Kidney epithelial cell (primary cell): ENCODE measurements around the gene POU4F2. TPM values are rescaled to one million over a fixed set of nuclear protein-coding genes. Genes with fewer than 3 reads are reported as not detected.

Source experiments
- DNase-seq: peaks from one replicate; pipeline ENCODE4 v3.0.0-alpha.2; 2010; ENCODE audit warnings: low read depth
- H3K27me3 ChIP-seq: 2 replicates; pipeline ENCODE4 v1.6.0; 2011; ENCODE audit warnings: low read length; ENCODE audit not compliant: control insufficient read depth, insufficient read depth
- H3K36me3 ChIP-seq: 2 replicates; pipeline ENCODE4 v1.5.1; 2011; ENCODE audit warnings: low read length; ENCODE audit not compliant: control insufficient read depth, insufficient read depth
- H3K4me3 ChIP-seq: 2 replicates; pipeline ENCODE4 v1.5.1; 2011; ENCODE audit warnings: low read depth, mild to moderate bottlenecking, control low read depth, low read length
- CTCF ChIP-seq: IDR thresholded peaks from 2 replicates; pipeline ENCODE4 v1.5.1; 2011; ENCODE audit warnings: mild to moderate bottlenecking, moderate library complexity, low read length, control low read depth, inconsistent platforms; ENCODE audit not compliant: insufficient read depth, poor library complexity, severe bottlenecking
- total RNA-seq: library from RNA; depleted of rRNA; stranded (reverse); fragments of >200 nt; gene quantifications from 2 replicates; pipeline ENCODE4 v1.2.3, GENCODE V29; 2015

The POU4F2 gene, protein sequence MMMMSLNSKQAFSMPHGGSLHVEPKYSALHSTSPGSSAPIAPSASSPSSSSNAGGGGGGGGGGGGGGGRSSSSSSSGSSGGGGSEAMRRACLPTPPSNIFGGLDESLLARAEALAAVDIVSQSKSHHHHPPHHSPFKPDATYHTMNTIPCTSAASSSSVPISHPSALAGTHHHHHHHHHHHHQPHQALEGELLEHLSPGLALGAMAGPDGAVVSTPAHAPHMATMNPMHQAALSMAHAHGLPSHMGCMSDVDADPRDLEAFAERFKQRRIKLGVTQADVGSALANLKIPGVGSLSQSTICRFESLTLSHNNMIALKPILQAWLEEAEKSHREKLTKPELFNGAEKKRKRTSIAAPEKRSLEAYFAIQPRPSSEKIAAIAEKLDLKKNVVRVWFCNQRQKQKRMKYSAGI
- total RNA-seq, result 0.14 TPM in 1 of 2 replicates, not detected in the other

DNA sequence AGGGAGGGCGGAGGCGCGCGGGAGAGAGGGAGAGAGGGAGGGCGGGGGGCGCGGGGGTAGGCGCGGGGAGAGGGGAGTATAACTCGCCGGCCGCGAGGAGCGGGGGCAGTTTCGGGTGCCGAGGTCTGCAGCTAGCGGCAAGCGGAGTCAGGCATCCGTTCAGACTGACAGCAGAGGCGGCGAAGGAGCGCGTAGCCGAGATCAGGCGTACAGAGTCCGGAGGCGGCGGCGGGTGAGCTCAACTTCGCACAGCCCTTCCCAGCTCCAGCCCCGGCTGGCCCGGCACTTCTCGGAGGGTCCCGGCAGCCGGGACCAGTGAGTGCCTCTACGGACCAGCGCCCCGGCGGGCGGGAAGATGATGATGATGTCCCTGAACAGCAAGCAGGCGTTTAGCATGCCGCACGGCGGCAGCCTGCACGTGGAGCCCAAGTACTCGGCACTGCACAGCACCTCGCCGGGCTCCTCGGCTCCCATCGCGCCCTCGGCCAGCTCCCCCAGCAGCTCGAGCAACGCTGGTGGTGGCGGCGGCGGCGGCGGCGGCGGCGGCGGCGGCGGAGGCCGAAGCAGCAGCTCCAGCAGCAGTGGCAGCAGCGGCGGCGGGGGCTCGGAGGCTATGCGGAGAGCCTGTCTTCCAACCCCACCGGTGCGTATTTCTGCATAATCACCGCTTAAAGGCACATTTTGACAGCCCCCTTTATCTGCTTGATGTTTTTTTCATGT, at the start of gene POU4F2:
Gene POU4F2 (plus strand): TSS at position 108 of the 720 bp plus-strand sequence. CDS start 248 bp downstream, at position 356.
- TF ChIP-seq CTCF, result no peak
- DNase-seq, result no peak
- Histone ChIP-seq H3K27me3 (peaks cover 66% of the 10 kb centered on the region), H3K4me3 (peak within 1 kb of the TSS; percentile 4), H3K36me3 (no peaks in the 10 kb centered on the region)

GRCh38 chr4:146590801-146591200, 47.9 kb upstream of the POU4F2 start:
- no peaks in the 10 kb centered on the region for H3K36me3 ChIP-seq
- H3K4me3 ChIP-seq, result no peak overlapping the region
- TF ChIP-seq CTCF, result no peak
- no peaks in the 10 kb centered on the region for H3K27me3 ChIP-seq
- no peak for DNase-seq

GRCh38 chr4:146592019-146592418, 46.7 kb upstream of the POU4F2 start:
- no peaks in the 10 kb centered on the region for H3K36me3 ChIP-seq

GRCh38 chr4:146632770-146633470, 5.8 kb upstream of the POU4F2 start:
- TF ChIP-seq CTCF, result no peak
- no peak for DNase-seq
- Histone ChIP-seq H3K27me3 (peaks cover 47% of the 10 kb centered on the region), H3K4me3 (no peak overlapping the region), H3K36me3 (no peaks in the 10 kb centered on the region)

More at GRCh38 chr4:146592019-146592418, 46.7 kb upstream of the POU4F2 start:
- Histone ChIP-seq H3K27me3 (no peaks in the 10 kb centered on the region), H3K4me3 (no peak overlapping the region)
- no peak for DNase-seq
- TF ChIP-seq CTCF, result no peak

GRCh38 chr4:146633471-146633800, 5.3 kb upstream of the POU4F2 start:
- no peak for TF ChIP-seq CTCF
- peaks cover 52% of the 10 kb centered on the region for H3K27me3 ChIP-seq

More at GRCh38 chr4:146633471-146633800, 5.3 kb upstream of the POU4F2 start:
- DNase-seq, result no peak
- no peak overlapping the region for H3K4me3 ChIP-seq
- H3K36me3 ChIP-seq, result no peaks in the 10 kb centered on the region
